ENCODE data around the gene SLC6A2. TPM values are rescaled to one million over a fixed set of nuclear protein-coding genes. Genes with fewer than 3 reads are reported as not detected.

The SLC6A2 gene
- total and polyA plus RNA-seq, 7 donors = 0.10 to 0.14 TPM; not detected in 5

DNA sequence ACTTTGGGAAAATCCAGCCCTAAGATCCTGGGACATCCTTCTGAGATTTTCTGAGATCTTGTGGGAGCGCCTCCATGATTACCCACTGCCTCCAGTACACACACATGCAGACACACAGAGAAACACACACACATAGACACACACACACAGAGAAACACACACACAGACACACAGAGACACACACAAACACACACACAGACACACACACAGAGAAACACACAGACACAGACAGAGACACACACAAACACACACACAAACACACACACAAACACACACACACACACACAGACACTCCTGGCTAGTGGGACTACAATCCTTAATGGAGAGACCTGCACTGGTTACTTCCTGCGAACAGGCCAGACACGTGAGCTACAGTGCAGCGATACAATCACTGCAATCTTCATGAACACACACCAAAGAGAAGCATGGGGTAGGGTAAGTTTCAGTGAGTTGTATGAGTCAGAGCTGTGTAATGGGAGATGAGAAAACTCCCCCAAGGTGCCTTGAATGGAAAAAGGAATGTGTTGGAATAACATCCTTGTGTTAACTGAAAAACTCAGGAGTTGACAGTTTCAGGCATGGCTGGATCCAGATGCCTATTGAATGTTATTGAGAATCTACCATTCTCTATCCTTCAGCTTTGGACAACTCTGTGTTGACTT lies 79.5 kb downstream of the SLC6A2 start:
- no peaks in the 10 kb centered on the region for H3K4me1 ChIP-seq
- H3K4me3 ChIP-seq = no peak overlapping the region
- H3K9me3 ChIP-seq = no peaks in the 10 kb centered on the region
- no peak overlapping the region for H3K27ac ChIP-seq
- DNase-seq = no peak
- no peaks in the 10 kb centered on the region for H3K27me3 ChIP-seq
- intact Hi-C loops (cut with DNase I) = no loop called here
- 86 to 89% methylated on average over 4 of the region's 4 CpGs for WGBS, 2 donors
- no peaks in the 10 kb centered on the region for H3K36me3 ChIP-seq
- TF ChIP-seq POLR2AphosphoS5 (IDR thresholded peaks at IDR 0.05) (no peak), EP300 (IDR thresholded peaks at IDR 0.05) (no peak), CTCF (IDR thresholded peaks at IDR 0.05) (no peak), POLR2A (IDR thresholded peaks at IDR 0.05) (no peak)

GRCh38 chr16:55736671-55737070 lies 80.9 kb downstream of the SLC6A2 start:
- DNase-seq = no peak
- TF ChIP-seq CTCF (IDR thresholded peaks at IDR 0.05) (no peak), EP300 (IDR thresholded peaks at IDR 0.05) (no peak), POLR2AphosphoS5 (IDR thresholded peaks at IDR 0.05) (no peak), POLR2A (IDR thresholded peaks at IDR 0.05) (no peak)
- H3K36me3 ChIP-seq = no peaks in the 10 kb centered on the region
- intact Hi-C loops (cut with DNase I) = no loop called here
- H3K27me3 ChIP-seq = peaks cover 0 to 3% (median 0%) of the 10 kb centered on the region in 3 donors
- no peak overlapping the region for H3K27ac ChIP-seq
- H3K9me3 ChIP-seq = no peaks in the 10 kb centered on the region
- no peak overlapping the region for H3K4me3 ChIP-seq
- 47 to 68% methylated on average over 4 of the region's 4 CpGs for WGBS, 2 donors
- H3K4me1 ChIP-seq = no peaks in the 10 kb centered on the region

DNA sequence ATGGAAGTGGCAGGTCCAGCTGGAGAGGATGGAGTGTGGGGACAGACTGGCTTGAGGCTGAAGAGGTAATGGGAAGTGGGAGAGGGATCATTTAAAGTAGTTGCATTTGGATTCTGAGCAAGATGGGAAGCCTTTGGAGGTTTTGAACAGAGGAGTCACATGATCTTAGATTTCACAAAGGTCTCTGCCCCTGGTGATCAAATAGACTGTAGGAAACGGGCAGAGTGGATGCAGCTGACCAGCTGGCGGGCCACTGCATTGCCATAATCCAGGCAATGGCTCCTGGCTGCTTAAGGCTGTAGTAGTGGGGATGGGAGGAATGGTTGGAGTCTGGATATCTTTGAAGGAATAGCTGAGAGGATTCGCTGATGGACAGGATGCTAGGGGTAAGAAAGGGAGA lies 81.5 kb downstream of the SLC6A2 start:
- Histone ChIP-seq H3K27me3 (peaks cover 0 to 3% (median 0%) of the 10 kb centered on the region in 3 donors), H3K4me3 (no peak overlapping the region), H3K36me3 (no peaks in the 10 kb centered on the region), H3K27ac (no peak overlapping the region), H3K9me3 (no peaks in the 10 kb centered on the region), H3K4me1 (no peaks in the 10 kb centered on the region)
- WGBS, 2 donors = 42 to 47% methylated on average over 3 of the region's 3 CpGs
- DNase-seq = no peak
- intact Hi-C loops (cut with DNase I) = no loop called here
- TF ChIP-seq CTCF (IDR thresholded peaks at IDR 0.05) (no peak), EP300 (IDR thresholded peaks at IDR 0.05) (no peak), POLR2A (IDR thresholded peaks at IDR 0.05) (no peak), POLR2AphosphoS5 (IDR thresholded peaks at IDR 0.05) (no peak)

DNA sequence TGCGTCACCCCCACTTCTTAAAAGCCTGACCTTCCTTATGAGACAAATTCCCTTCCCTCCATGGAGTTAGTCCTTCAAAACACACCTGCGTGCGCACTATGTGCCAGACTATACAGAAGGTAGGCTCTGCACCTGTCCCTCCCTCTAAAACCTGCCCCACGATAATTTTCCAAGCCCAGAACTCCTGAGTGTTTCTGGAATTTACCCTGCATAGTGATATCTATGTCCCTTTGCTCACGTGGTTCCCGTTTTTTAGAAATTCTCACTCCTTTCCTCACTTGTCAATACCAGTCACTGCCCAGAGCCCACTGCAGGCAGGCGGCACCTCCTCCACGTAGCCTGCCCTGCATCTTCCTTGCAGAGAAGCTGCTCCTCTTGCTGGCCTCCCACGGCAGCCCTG lies 82.2 kb downstream of the SLC6A2 start:
- WGBS, 2 donors = 81 to 87% methylated on average over 9 of the region's 9 CpGs
- no peaks in the 10 kb centered on the region for H3K9me3 ChIP-seq
- TF ChIP-seq CTCF (IDR thresholded peaks at IDR 0.05) = no peak
- no peak for TF ChIP-seq POLR2AphosphoS5 (IDR thresholded peaks at IDR 0.05)
- no peak for TF ChIP-seq POLR2A (IDR thresholded peaks at IDR 0.05)
- no peak for TF ChIP-seq EP300 (IDR thresholded peaks at IDR 0.05)
- H3K4me1 ChIP-seq = no peaks in the 10 kb centered on the region
- no peak for DNase-seq
- peaks cover 0 to 3% (median 0%) of the 10 kb centered on the region in 3 donors for H3K27me3 ChIP-seq
- intact Hi-C loops (cut with DNase I) = no loop called here
- no peak overlapping the region for H3K4me3 ChIP-seq
- H3K36me3 ChIP-seq = no peaks in the 10 kb centered on the region
- no peak overlapping the region for H3K27ac ChIP-seq

DNA sequence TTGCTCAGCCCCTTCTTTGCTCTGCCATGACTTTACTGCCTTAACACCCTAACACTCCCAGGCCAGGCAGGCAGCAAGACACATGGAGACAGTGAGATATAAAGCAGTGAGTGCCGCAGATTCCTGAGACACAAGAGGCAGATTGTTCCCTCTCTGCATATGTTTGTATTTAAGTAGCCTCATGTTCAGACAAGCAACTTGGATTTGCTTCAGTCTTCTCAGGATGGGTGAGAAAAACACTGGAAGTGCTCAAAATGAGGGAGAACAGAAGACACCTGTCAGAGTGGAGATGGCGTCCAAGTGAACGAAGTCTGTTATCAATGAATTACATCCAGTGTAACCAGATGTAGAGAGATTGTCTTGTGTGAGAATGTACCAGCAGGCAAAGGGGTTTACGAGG lies 90.3 kb downstream of the SLC6A2 start:
- H3K36me3 ChIP-seq = no peaks in the 10 kb centered on the region
- intact Hi-C loops (cut with DNase I) = no loop called here
- H3K27me3 ChIP-seq = peaks cover 0 to 12% (median 0%) of the 10 kb centered on the region in 3 donors
- H3K9me3 ChIP-seq = no peaks in the 10 kb centered on the region
- no peak overlapping the region for H3K4me3 ChIP-seq
- H3K4me1 ChIP-seq = no peaks in the 10 kb centered on the region
- WGBS, 2 donors = 56 to 66% methylated on average over 4 of the region's 4 CpGs
- no peak for TF ChIP-seq CTCF (IDR thresholded peaks at IDR 0.05)
- TF ChIP-seq EP300 (IDR thresholded peaks at IDR 0.05) = no peak
- no peak for TF ChIP-seq POLR2AphosphoS5 (IDR thresholded peaks at IDR 0.05)
- no peak for TF ChIP-seq POLR2A (IDR thresholded peaks at IDR 0.05)
- H3K27ac ChIP-seq = no peak overlapping the region
- no peak for DNase-seq
